Measurements from ENCODE around the gene ORMDL3.

Gene ORMDL3

GRCh38 chr17:39927101-39927928 is at the start of gene ORMDL3, which contains the start of gene LRRC3C:
ORMDL3 (minus strand) TSS chr17:39927601; CDS start chr17:39924203, 3,398 bp downstream.
LRRC3C (plus strand) TSS chr17:39927732; CDS start chr17:39941524, 13,792 bp downstream.
- DNase-seq, result peak; percentile 92

GRCh38 chr17:39975801-39976200 is 48.4 kb upstream of the ORMDL3 start:
- no peak for DNase-seq

- no peak for DNase-seq
These were observed 47.0 kb upstream of the ORMDL3 start for GRCh38 chr17:39974433-39974832.

- no peak for DNase-seq
These were observed 46.1 kb upstream of the ORMDL3 start for GRCh38 chr17:39973496-39973895.

GRCh38 chr17:39972271-39972670 is 44.9 kb upstream of the ORMDL3 start:
- no peak for DNase-seq

- no peak for DNase-seq
These were observed 43.7 kb upstream of the ORMDL3 start for GRCh38 chr17:39971076-39971603.

GRCh38 chr17:39970157-39970692 is 42.8 kb upstream of the ORMDL3 start:
- DNase-seq, result no peak

GRCh38 chr17:39969375-39969774 is 42.0 kb upstream of the ORMDL3 start:
- no peak for DNase-seq

- no peak for DNase-seq
These were observed 41.4 kb upstream of the ORMDL3 start for GRCh38 chr17:39968761-39969160.

- no peak for DNase-seq
These were observed 39.4 kb upstream of the ORMDL3 start for GRCh38 chr17:39966771-39967170.

- DNase-seq, result no peak
These were observed 37.8 kb upstream of the ORMDL3 start for GRCh38 chr17:39965017-39965699.

GRCh38 chr17:39963829-39964228 is 36.4 kb upstream of the ORMDL3 start:
- DNase-seq, result peak; percentile 65

GRCh38 chr17:39962642-39963220 is 35.3 kb upstream of the ORMDL3 start, which contains the start of gene GSDMA:
GSDMA (plus strand) TSS chr17:39963004; CDS start chr17:39965688, 2,684 bp downstream.
- DNase-seq, result no peak

- no peak for DNase-seq
These were observed 33.2 kb upstream of the ORMDL3 start for GRCh38 chr17:39960524-39961041.

GRCh38 chr17:39955726-39956225 is 28.4 kb upstream of the ORMDL3 start:
- DNase-seq, result no peak

GRCh38 chr17:39954876-39955275 is 27.5 kb upstream of the ORMDL3 start:
- DNase-seq, result no peak

GRCh38 chr17:39953471-39953888 is 26.1 kb upstream of the ORMDL3 start:
- no peak for DNase-seq

GRCh38 chr17:39952680-39953470 is 25.5 kb upstream of the ORMDL3 start:
- peak; percentile 98 for DNase-seq

- no peak for DNase-seq
These were observed 24.7 kb upstream of the ORMDL3 start for GRCh38 chr17:39951924-39952679.

- no peak for DNase-seq
These were observed 23.5 kb upstream of the ORMDL3 start for GRCh38 chr17:39950871-39951348.

- DNase-seq, result no peak
These were observed 21.6 kb upstream of the ORMDL3 start for GRCh38 chr17:39949028-39949427.

Measured in CD4-positive, alpha-beta T cell treated with Interleukin-6 for 4 hours (primary cell).